ENCODE data around the gene CNTN5. TPM values are rescaled to one million over a fixed set of nuclear protein-coding genes. Genes with fewer than 3 reads are reported as not detected.

CNTN5 gene
- total RNA-seq, 2 experiments from 2014 or later: not detected

- TF ChIP-seq CTCF (IDR thresholded peaks at IDR 0.05): no peak
- Mint-ChIP-seq H3K36me3 (ENCODE audit: low read depth) (no peaks in the 10 kb centered on the region), H3K27ac (no peak overlapping the region), H3K9me3 (peaks cover 26% of the 10 kb centered on the region), H3K4me1 (ENCODE audit: low read depth) (no peaks in the 10 kb centered on the region), H3K27me3 (no peaks in the 10 kb centered on the region), H3K4me3 (no peak overlapping the region)
- ChIA-PET POLR2A (no interaction called here), CTCF (no interaction called here)
- Histone ChIP-seq H3K4me1 (ENCODE audit: insufficient read depth, low read length) (no peaks in the 10 kb centered on the region), H3K36me3 (ENCODE audit: insufficient read depth, low read length) (no peaks in the 10 kb centered on the region), H3K27me3 (ENCODE audit: control insufficient read depth in 1 of 2, insufficient read depth in 2 of 2, low read length in 2 of 2) (no peaks in the 10 kb centered on the region), H3K27ac (ENCODE audit: low read depth in 1 of 2, low read length in 2 of 2) (no peak overlapping the region), H3K4me3 (ENCODE audit: low read length) (no peak overlapping the region), H3K9me3 (ENCODE audit: control insufficient read depth in 1 of 2, insufficient read depth in 1 of 2, low read length in 2 of 2) (peaks cover 0 to 3% of the 10 kb centered on the region in 2 experiments)
- ATAC-seq (ENCODE audit: poor library complexity): no peak
- intact Hi-C loops (cut with DNase I, micrococcal nuclease): no loop called here
- no peak for DNase-seq
These were observed 1308.6 kb downstream of the CNTN5 start for GRCh38 chr11:100329352-100329751.

GRCh38 chr11:100336873-100337272, 1316.1 kb downstream of the CNTN5 start:
- POLR2A ChIA-PET: no interaction called here
- Histone ChIP-seq H3K36me3 (ENCODE audit: insufficient read depth, low read length) (no peaks in the 10 kb centered on the region), H3K27me3 (ENCODE audit: control insufficient read depth in 1 of 2, insufficient read depth in 2 of 2, low read length in 2 of 2) (no peaks in the 10 kb centered on the region), H3K9me3 (ENCODE audit: control insufficient read depth in 1 of 2, insufficient read depth in 1 of 2, low read length in 2 of 2) (peaks cover 4 to 9% of the 10 kb centered on the region in 2 experiments), H3K27ac (ENCODE audit: low read depth in 1 of 2, low read length in 2 of 2) (no peak overlapping the region), H3K4me3 (ENCODE audit: low read length) (no peak overlapping the region), H3K4me1 (ENCODE audit: insufficient read depth, low read length) (no peaks in the 10 kb centered on the region)
- no peak for ATAC-seq (ENCODE audit: poor library complexity)
- Mint-ChIP-seq H3K9me3 (peaks cover 11% of the 10 kb centered on the region), H3K27ac (no peak overlapping the region), H3K27me3 (no peaks in the 10 kb centered on the region), H3K36me3 (ENCODE audit: low read depth) (no peaks in the 10 kb centered on the region), H3K4me1 (ENCODE audit: low read depth) (no peaks in the 10 kb centered on the region), H3K4me3 (no peak overlapping the region)
- intact Hi-C loops (cut with DNase I, micrococcal nuclease): no loop called here
- no peak for DNase-seq
- TF ChIP-seq CTCF (IDR thresholded peaks at IDR 0.05): no peak
- CTCF ChIA-PET: no interaction called here

GRCh38 chr11:100338144-100338840, 1317.5 kb downstream of the CNTN5 start:
- Mint-ChIP-seq H3K9me3 (peaks cover 13% of the 10 kb centered on the region), H3K4me3 (no peak overlapping the region), H3K27me3 (no peaks in the 10 kb centered on the region), H3K36me3 (ENCODE audit: low read depth) (no peaks in the 10 kb centered on the region), H3K4me1 (ENCODE audit: low read depth) (no peaks in the 10 kb centered on the region), H3K27ac (no peak overlapping the region)
- Histone ChIP-seq H3K27me3 (ENCODE audit: control insufficient read depth in 1 of 2, insufficient read depth in 2 of 2, low read length in 2 of 2) (no peaks in the 10 kb centered on the region), H3K27ac (ENCODE audit: low read depth in 1 of 2, low read length in 2 of 2) (no peak overlapping the region), H3K36me3 (ENCODE audit: insufficient read depth, low read length) (no peaks in the 10 kb centered on the region), H3K4me3 (ENCODE audit: low read length) (no peak overlapping the region), H3K4me1 (ENCODE audit: insufficient read depth, low read length) (no peaks in the 10 kb centered on the region), H3K9me3 (ENCODE audit: control insufficient read depth in 1 of 2, insufficient read depth in 1 of 2, low read length in 2 of 2) (peaks cover 4 to 9% of the 10 kb centered on the region in 2 experiments)
- ChIA-PET CTCF (no interaction called here), POLR2A (no interaction called here)
- no peak for TF ChIP-seq CTCF (IDR thresholded peaks at IDR 0.05)
- no peak for DNase-seq
- no peak for ATAC-seq (ENCODE audit: poor library complexity)
- intact Hi-C loops (cut with DNase I, micrococcal nuclease): no loop called here

All from CD4-positive, alpha-beta T cell (primary cell).